Stimulated activated CD8-positive, alpha-beta memory T cell treated with anti-CD3 and anti-CD28 coated beads, Interleukin-15, amount 100 ng/mL, for 1 hour (primary cell): ENCODE data around the gene DYTN.

Experiments used
- DNase-seq: peaks from one replicate; pipeline ENCODE4 v3.0.0-alpha.2; 2020; ENCODE audit warnings: low read depth

DYTN gene

DNA sequence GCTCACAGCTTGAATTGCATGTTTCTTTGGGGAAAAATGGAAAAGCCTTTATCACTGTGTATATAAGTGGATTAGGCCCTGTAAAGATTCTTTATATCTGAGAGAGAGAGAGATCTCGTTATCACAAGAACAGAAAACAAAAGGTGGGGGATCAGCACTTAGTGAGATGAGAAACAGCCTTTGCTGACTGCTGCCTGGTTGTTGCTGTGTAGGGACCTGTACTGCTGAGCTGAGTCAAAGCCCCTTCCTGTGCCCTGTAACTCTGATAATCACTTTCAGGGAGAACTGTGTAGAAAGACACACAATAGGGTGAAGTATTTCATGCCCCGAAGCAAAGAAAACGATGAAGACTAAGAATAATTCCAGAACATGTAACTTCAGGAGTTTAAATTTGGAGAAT is 106.5 kb downstream of the DYTN start:
- DNase-seq, result no peak

DNA sequence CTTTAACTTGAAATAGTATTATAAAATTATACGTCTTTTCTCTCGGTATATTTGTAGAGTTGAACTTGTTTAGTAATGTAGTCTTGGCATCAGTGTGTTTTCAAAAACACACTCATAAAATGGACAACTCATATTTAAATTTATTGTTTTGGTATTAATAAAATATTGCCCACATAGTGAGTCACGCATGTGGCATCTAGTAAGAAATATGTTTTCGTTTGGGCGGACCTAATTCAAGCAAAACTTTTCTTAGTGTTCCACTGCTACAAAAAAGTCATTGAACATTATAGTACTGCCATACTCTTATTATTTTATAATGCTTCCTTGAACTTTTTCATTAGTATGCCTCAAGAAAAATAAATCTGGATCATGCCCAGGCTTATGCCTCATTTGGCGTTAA is 107.0 kb downstream of the DYTN start:
- no peak for DNase-seq

DNA sequence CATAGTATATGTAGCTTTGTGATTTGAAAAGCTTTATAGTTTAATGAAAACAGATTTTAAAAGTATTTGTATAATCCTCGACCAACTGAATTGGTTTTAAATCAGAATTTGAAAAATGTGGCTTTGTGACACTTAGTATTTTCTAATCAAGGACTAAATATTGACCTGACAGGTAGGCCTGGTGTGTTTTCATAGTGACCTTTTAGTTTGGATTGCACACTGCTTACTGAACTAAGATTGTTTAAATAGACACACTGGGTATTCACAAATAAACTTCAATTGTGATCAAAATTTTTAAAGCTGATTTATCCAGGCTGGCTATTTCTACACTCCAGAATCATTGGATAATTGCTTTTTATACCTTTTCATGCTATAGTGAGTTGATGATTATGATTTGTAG is 107.7 kb downstream of the DYTN start:
- no peak for DNase-seq

DNA sequence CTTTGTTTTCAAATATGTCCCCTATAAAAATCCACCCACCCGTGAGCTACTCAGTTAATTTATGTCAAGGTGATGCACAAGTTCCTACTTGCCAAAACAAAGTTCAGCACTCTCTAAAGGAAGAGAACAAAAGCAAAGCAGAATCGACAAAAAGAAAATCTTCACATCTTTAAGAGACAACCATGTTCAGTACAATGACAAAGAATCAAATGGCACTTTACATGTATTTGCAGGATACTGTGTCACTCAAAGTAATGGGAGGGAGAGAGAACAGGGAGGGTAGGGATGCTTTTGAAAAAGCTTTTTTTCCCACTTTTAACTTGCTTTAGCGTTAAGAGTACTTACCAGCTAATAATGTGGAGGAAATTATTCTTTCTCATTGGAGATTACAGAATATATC is 115.0 kb downstream of the DYTN start:
- DNase-seq, result no peak
